RPMI7951 (cell line): ENCODE data around the gene ZBTB46. TPM values are rescaled to one million over a fixed set of nuclear protein-coding genes. Genes with fewer than 3 reads are reported as not detected.
"Not testable (repeated sequence)": the region's sequence is repeated elsewhere in the genome, so short reads cannot be mapped to it uniquely, and the experiment has no call there.

ENCODE experiments used
- DNase-seq: peaks from one replicate; pipeline ENCODE4 v3.0.0-alpha.2; 2012; ENCODE audit warnings: low read depth
- total RNA-seq: library from RNA; depleted of rRNA; stranded (reverse); fragments of >200 nt; shearing (Covaris generic); gene quantifications from 2 replicates; pipeline ENCODE4 v1.2.3, GENCODE V29; 2014

Gene ZBTB46
- total RNA-seq, 1 experiment from 2014 or later = 3.4 TPM

DNA sequence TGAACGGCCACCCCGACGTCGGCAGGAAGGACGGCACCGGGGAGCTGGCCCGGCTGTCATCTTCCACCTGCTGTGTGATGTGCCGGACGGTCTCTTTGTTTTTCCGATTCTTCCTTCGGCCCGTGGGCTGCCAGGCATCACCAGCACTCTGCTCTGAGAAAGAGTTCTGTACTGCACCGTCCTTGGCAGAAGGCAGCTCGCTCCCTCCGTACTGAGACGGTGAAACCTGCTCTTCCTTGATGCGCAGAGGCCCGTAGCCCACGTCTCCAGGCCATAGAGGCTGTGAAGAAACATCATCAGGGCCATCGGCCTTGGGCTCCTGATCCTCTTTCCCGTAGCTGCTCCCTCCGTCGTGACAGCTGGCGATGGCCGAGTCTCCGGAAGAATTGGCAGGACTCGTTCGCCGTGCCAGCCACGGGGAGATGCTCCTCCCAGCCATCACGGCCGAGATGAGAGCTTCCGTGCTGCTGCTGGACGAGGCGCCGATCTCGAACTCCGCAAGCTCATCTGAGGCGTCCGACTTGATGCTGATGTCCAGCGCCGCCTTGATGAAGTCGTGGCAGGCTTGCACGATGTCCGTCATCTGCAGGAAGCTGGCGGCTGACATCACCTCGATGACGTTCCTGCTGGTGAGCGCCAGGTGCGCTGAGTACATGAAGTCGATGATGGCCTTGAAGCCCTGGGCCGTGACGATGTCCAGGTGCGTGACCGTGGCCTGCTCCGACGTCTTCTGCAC is 41.1 kb downstream of the ZBTB46 start:
- no peak for DNase-seq

DNA sequence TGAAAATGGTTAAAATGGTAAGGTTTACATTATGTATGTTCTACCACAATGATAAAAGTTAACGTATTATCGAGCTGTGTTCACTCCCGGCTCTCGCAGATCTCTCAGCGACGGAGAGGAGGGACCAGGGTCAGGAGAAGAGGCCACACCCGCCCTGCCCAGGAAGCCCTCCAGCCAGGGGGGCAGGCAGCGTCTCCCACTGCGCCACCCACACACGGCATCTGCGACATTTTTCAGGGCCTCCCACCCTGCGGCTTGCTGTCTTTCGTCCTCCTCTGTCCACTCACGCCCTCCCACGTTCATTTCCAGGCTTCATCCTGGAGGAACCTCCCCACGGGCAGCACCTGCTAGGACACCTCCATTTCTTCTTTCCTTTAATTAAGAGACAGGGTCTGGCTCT is 43.3 kb downstream of the ZBTB46 start:
- DNase-seq = no peak

GRCh38 chr20:63787302-63787701 is 43.8 kb downstream of the ZBTB46 start:
- DNase-seq = no peak

DNA sequence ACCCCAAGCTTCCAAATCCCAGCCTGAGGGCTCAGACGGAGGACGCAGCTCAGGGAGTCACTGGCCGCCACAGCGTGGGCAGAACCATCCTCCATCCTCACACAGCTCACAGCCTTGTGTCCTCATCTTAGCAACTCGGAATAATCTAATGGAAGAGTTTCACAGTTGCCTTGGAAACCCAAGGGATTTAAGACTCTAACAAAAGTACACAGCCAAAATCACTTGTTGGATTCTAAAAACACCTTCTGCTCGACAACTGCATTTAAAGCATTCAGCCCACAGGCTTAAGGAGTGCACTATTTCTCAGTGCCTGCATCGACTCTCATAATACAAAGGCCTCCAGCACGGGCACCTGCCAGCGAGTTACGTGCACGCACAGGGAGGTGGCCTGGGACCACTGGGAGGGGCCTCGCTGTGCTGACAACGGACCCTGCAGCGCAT is 45.4 kb downstream of the ZBTB46 start:
- no peak for DNase-seq

DNA sequence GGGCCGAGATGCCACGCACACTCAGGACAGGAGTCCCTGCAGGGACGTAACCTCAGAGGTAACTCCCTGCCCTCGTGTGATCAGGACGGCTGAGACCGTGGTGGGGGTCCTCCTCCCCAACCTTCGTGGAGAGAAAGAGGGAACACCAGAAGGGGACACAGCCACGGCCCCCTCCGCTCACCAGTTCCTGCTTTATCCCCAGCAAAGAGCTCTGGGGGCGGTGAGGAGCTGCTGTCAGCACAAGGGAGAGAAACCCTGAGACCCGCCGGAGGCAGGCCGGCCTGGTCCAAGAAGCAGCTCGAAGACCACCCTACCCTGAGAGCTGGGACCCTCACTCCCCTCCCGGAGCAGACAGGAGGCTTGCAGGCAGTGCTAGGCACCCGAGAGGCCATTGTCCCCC is 47.1 kb downstream of the ZBTB46 start:
- DNase-seq = no peak

DNA sequence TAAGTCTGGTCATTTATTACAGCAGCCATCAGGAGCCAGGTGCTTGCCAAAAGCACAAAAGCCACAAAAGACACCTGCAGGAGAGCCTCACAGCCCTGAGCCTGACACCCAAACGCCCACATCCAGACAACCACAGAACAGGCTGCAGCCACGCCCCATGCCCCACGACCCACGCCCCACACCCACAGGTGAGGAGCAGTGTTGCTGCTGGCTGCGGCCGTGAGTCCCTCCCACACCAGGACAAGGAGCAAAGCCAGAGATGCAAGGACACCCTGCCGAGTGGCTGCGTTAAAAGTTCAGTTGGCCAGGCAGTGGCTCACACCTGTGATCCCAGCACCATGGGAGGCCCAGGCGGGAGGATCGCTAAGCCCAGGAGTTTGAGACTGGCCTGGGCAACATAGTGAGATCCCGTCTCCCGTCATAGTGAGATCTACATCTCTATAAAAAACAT is 48.5 kb downstream of the ZBTB46 start:
- no peak for DNase-seq

DNA sequence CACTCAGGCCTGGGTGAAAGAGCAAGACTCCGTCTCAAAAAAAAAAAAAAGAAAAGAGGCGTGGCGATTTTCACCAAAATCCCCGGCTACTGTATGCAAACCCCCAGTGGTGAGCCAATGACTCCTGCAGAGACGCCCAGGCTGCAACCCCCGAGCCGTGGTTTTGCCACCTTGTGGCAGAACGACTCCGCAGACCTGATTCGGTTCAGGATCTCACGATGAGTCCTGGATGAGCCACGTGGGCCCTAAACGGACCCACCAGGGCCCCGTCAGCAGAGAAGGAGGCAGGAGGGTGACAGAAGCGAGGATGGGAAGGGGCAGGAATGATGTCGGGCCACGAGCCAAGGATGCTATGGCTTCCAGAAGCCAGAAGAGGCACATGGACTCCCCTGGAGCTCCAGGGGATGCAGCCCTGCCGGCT is 49.0 kb downstream of the ZBTB46 start:
- no peak for DNase-seq

DNA sequence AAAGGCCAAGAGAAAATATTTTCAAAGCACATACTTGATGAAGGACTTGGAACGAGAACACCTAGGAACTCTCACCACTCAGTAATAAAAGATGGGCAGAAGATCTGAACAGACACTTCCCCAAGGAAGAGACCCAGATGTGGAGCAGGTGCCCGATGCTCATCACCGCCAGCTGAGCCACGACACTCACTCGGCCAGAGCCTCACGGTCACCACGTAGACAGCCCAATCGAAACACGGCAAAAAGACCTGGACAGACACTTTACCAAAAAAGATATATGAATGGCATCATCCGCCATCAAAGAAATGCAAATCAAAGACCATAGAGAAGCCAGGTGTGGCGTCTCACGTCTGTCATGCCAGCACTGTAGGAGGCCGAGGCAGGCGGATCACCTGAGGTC is 49.9 kb downstream of the ZBTB46 start:
- DNase-seq = no peak

- DNase-seq = no peak
Measured at GRCh38 chr20:63778857-63779256, 52.2 kb downstream of the ZBTB46 start.

- no peak for DNase-seq
Measured at GRCh38 chr20:63778034-63778752, 52.9 kb downstream of the ZBTB46 start.

DNA sequence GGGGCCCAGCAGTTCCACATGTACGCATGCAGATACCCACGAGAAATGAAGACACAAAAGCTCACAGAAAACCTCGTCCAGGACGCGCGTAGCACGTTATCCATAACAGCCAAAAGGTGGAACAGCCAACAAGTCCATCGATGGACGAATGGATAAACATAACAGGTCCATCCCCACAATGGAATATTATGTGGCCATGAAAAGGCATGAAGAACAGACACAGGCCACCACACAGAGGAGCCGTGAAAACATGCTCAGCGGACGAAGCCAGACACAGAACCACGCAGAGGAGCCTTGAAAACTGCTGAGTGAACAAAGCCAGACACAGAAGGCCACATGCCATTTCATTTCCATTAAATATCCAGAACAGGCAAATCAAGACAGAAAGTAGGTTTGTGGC is 53.5 kb downstream of the ZBTB46 start:
- DNase-seq = no peak

DNA sequence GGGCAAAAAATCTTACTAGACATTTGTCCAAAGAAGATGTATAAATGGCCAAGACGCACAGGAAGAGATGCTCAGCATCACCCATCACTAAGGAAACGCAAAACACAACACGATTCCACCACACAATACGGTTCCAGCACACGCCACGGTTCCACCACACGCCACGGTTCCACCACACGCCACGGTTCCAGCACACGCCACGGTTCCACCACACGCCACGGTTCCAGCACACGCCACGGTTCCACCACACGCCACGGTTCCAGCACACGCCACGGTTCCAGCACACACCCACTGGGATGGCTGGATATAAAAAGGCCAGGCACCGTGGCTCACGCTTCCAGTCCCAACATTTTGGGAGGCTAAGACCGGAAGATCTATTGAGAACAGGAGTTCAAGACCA is 54.2 kb downstream of the ZBTB46 start:
- not testable (repeated sequence) for DNase-seq

- DNase-seq = no peak
Measured at GRCh38 chr20:63775096-63775978, 55.7 kb downstream of the ZBTB46 start.

DNA sequence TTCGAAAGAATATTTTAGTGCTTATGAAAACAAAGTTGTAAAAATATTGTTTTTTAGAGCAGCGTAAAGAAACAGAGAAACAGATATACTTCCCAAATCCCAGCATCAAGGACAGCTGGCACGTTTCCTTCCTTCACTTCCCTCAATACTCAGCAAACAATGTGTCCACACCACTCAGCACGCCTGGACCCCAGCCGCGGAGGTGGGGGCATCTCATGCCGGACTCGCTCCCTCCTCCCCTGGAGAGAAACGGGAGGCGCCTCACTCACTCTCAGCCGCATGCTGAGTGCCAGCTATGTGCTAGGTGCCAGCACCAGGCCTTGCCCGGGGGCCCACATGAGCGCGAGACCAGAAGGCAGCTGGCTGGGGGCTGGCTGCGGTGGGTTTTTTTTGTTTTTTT is 56.8 kb downstream of the ZBTB46 start:
- DNase-seq = no peak

DNA sequence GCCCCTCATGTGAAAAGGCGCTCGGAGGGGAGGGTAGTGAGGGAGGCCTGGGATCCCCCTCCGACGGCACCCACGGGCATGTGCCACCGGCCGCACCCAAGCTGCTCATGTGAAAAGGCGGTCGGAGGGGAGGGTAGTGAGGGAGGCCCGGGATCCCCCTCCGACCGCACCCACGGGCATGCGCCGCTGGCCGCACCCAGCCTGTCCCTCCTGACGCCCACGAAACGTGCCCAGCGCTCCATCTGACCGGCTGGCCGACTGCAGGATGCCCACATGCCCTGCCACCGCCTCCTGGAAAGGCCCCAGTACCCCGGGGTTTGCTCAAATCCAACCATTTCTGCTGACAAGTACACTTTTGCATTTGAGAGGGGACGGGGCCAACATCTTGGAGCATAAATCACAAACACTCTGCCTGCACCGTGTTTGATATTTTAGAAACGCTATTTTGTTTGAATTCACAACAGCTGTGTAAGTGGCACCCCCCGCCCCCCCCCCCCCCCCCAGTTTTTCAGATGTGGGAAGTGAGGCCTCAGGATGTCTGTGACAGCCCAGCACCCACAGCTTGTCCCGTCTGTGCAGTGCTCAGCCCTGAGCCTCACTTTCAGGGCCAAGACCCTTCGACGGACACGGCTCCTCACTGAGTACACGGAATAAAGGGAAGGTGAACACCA is 57.4 kb downstream of the ZBTB46 start:
- DNase-seq = no peak

GRCh38 chr20:63772781-63773518 is 58.1 kb downstream of the ZBTB46 start:
- peak; percentile 62 for DNase-seq

GRCh38 chr20:63771046-63771707 is 59.9 kb downstream of the ZBTB46 start:
- no peak for DNase-seq

- no peak for DNase-seq
Measured at GRCh38 chr20:63769891-63770474, 61.1 kb downstream of the ZBTB46 start.

GRCh38 chr20:63768591-63769515 is 62.2 kb downstream of the ZBTB46 start:
- no peak for DNase-seq
